Measurements from ENCODE around the gene TMEM181.
A peak's percentile ranks its signal among the peaks of the same experiment; 100 is the strongest.
"Not testable (repeated sequence)": the region's sequence is repeated elsewhere in the genome, so short reads cannot be mapped to it uniquely, and the experiment has no call there.

TMEM181 gene, protein sequence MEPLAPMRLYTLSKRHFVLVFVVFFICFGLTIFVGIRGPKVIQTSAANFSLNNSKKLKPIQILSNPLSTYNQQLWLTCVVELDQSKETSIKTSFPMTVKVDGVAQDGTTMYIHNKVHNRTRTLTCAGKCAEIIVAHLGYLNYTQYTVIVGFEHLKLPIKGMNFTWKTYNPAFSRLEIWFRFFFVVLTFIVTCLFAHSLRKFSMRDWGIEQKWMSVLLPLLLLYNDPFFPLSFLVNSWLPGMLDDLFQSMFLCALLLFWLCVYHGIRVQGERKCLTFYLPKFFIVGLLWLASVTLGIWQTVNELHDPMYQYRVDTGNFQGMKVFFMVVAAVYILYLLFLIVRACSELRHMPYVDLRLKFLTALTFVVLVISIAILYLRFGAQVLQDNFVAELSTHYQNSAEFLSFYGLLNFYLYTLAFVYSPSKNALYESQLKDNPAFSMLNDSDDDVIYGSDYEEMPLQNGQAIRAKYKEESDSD

DNA sequence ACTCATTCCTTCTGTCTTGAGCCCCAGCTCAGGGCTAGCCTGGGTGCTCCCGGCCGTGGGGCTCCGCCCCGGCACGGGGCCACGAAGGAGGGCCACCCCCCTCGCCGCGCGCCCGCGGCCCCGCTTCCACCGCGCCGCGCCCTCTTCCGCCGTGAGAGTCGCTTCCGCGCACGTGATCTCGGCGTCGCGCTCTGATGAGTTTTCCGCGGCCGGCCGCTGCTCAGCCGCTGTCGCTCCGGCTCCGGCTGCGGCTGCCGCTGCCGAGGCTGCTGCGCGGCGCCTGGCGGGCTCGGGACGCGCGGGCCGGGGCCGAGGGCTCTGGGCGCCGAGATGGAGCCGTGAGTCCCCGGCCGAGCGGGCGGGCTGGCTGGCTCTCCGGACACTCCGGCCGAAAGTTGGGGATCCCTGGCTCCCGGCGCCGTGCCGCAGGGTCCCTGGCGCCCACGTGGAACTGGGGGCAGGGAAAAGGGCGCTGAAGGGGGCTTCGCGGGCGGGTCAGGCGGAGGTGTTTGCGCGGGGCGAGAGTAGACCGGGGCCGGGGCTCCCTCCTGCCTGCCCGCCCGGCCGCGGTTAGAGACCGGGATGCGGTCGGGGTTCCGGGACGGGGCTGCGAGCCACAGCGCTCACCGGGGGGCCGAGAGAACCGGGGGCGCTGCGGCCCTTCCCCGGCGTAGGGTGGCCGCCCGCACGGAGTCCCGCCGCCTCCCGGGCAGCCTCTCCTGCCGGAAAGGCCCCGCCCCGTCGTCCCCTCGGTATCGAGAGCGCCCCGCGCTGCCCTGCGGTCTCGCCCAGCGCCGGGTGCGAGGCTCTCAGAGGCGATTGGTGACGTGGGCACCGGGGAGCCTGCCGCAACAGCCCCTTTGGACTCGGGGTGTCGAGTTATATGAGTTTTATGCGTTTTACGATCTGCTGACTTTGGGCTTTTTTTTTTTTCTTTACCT lies at the start of gene TMEM181:
TSS of gene TMEM181 (plus strand) at position 197 of the 941 bp plus-strand sequence. CDS start at position 331, 134 bp downstream.
- DNase-seq = peak; percentile 91

DNA sequence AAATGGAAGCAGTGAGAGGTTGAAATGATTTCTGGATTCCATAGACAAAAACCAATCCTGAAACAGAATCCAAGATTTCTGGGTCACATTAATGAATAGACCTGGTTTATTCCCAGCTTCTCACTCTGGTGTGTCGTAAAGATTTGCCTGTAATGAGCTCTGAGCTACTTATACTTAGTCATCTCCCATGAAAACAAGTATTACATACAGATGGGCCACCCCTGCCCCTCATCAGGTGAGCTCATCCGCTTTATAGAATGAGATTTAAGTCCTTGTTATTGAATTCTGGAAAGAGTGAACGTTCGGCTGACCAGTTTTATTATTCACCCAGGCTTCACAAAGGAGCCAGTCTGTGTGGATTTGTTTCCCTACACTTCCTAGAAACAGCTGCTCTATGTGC lies 47.1 kb upstream of the TMEM181 start:
- no peak for DNase-seq

DNA sequence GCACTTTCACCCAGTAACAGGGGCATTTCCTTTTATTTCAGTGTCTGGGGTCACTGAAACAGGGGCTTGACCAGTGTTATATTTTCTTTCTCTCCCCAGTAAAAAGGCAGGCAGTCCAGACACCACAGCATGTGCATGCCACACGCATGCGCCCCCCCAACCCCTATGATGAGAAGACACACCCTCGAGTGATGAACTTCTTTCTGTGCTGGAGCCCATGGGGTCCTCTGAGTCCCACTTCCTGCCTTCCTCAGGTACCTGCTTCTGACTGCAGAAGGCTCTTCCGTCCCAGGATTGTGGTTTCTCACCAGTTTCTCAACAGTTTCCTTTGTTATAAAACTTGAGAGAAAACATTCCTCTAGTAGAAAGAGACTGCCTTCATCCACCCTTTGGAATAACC lies 45.7 kb upstream of the TMEM181 start:
- no peak for DNase-seq

DNA sequence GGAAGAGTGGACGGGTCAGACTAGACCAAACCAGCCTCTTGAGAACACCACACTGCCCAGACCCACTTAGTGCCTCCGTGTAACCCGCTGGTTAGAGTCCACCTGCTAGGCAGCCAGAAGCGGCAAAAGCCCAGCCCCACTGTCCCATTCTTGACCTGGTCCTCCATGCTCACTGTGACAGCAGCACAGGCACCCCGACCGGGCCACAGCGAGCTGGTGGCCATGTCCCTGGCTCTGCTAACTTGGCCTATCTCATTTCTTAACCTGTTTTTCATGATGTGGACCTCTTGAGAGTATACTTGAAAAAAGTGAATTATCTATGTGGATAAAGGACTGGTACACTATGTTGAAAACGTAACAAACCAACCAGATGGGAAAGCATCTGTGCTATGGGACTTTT lies 44.9 kb upstream of the TMEM181 start:
- no peak for DNase-seq

DNA sequence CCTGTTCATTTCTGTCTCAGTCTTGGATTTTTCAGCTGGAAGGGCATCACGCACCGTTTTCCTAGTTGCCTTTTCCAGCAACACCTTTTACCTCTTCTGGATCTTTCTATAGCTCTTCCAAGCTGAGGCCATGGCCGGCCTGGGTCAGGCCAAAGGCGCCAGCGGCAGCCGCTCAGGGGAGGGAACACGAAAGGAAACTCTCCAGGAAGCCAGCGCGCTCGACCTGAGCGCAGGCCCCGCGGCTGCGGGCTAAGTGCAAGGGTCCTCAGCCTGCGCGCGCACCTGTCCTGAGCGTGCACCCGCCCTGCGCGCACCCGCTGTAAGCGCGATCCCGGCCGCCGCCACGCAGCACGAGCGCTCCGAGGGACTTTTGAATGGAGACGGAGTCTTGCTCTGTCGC lies 43.8 kb upstream of the TMEM181 start:
- no peak for DNase-seq

DNA sequence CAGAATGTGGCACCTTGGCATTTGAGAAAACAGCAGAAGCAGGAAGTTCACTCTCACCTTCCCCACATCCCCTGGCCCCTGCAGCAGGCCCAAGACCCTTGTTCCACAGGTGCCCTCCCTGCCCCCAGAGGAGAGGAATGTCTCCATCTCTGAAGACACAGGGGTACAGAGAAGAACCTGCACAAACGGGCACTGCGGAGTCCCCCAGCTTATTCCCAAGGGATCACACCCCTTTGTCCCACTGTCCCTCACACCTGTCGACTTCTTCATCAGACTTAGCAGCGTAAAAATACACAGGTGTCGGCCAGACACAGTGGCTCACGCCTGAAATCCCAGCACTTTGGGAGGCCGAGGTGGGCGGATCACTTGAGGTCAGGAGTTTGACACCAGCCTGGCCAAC lies 42.9 kb upstream of the TMEM181 start:
- DNase-seq = no peak

DNA sequence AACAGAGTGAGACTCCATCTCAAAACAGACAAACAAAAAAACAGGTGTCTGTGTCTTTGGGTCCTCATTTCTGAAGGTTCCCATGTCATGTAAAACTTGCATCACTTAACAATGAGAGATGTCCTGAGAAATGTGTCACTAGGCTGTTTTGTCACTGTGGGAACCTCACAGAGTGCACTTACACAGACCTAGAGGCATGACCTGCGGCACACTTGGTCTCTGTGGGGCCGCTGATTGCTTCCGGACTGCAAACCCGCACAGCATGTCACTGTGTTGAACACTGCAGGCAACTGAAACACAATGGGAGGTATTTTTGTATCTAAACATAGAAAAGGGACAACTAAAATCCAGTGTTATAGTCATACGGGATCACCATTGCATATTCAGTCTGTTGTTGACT lies 42.3 kb upstream of the TMEM181 start:
- no peak for DNase-seq

DNA sequence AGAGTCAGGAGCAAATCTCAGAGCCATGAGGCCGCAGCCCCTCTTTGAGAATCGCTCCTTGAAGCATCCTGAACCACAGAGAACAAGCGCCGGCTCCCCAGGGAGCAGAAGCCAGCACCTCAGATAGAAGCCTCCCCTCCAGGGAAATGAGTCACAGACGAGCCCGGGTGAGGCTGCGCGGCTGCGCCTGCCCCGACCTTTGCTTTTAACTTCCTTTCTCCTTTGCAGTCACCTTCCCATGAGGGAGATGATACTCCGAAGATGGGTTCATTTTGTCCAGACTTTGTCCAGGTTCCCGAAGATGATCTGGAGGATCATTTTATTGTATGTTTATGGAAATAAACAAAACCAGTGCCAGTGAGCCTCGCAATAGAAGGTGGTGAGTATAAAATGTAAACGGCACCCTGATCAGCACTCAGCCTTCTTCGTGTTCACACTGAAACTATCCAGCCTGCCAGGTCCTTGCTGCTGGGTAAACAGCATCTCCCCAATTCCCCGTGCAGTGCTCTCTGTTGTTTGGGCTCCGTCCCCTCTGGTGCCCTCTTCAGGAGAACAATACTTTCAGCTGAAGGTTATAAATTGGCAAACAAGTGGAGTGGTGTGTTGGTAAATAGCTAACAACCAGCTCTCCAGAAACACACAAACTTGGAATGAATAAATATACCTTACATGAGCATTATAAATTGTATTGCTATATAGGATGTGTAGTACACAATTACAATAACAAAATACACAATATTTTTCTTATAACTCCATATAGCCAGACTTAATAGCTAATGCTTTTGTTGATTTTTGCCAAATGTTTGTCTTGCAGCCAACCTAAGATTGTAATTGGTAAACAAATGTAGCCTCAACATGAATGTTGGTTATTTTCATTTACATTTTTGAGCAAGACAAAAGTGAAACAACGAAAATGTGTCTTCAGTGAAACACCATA lies 41.4 kb upstream of the TMEM181 start:
- peak; percentile 80 for DNase-seq

DNA sequence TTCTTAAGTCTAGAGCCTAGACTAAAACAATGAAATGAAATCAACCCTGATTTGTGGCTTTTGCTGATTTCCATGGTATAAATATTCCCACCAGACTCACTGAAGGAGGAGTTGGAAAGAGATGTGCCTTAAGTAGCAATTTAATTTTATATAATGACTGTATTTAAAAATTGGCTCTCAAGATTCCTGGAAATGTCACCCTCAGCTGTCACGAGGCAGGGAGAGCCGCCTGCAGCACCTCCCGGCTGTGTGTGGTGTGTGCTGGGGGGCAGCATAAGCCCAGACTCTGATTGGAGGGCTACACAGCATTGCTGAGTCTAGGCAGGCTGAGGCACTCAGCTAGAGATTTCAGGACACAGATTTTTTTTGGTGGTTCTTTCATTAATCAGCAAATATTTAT lies 40.6 kb upstream of the TMEM181 start:
- DNase-seq = no peak

DNA sequence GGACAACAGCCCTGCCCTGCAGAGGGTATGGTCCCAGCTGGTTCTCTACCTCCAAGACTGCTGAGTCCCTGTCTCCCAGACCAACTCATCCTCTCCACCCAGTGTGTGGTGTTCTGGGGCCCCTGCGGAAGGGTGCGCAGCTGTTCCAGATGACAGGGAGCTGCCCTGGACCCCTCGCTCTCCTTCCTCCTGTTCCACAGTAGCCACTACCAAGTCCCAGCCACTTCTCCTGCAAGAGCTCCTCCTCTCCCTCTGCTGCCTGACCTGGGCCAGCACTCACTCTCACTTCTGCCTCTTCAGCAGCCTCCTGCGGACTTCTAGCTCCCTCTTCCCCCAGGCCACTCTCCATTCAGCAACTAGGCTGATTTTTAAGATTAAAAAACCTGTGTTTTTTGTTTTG lies 40.1 kb upstream of the TMEM181 start:
- DNase-seq = no peak

DNA sequence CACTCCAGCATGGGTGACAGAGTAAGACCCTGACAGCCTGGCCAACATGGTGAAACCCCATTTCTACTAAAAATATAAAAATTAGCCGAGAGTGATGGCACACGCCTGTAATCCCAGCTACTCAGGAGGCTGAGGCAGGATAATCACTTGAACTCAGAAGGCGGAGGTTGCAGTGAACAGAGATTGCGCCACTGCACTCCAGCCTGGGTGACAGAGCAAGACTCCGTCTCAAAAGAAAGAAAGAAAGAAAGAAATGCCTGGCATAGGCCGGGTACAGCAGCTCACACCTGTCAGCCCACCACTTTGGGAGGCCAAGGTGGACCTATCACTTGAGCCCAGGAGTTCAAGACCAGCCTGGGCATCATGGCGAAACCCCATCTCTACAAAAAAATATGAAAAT lies 38.9 kb upstream of the TMEM181 start:
- not testable (repeated sequence) for DNase-seq

DNA sequence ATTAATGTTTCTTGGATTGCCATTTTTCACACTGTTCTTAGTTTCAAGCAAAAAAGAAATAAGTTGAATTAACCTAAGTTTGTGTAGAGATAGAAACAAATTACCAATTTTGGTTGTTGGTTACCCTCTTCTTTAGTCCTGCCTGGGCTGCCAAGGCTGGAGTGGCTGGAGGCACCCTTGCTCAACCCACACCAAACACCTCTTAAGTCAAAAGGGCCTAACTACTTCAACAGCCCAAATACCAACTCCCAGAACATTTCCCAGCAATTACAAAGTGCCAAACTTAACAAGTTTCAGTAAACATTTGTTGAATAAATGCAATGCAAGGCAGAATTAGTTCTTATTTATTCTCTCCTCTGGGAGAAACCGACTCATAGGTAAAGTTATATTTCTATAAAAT lies 38.1 kb upstream of the TMEM181 start:
- no peak for DNase-seq

DNA sequence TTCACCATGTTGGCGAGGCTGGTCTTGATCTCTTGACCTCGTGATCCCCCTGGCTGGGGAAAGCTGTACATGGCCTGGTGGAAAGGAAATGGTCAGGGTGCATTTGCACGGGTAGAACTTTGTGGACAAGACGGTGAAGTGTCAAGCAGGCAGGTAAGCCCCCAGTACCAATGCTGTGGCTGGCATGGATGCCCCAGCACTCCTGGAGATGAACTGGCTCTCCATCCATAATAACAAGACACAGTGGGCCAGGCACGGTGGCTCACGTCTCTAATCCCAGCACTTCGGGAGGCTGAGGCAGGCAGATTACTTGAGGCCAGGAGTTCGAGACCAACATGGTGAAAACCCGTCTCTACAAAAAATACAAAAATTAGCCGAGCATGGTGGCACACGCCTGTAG lies 37.3 kb upstream of the TMEM181 start:
- no peak for DNase-seq

DNA sequence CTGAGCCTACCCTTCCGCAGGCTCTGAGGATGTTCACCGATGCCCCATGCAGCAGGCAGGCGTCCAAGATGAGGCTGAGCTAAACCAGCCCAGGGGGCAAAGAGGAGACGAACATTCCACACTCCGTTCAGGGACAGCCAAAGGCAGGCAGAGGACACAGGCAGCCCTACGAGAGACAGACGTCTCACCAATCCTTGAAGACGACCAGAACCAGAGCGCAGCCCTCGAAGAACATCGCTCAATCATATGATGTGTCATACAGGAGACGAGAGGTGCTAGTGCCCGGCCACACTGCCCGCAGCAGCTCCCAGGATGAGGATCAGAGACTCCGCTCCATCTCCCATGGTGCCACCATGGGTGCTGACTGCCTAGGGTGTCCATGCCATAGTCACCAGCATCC lies 35.6 kb upstream of the TMEM181 start:
- DNase-seq = no peak

DNA sequence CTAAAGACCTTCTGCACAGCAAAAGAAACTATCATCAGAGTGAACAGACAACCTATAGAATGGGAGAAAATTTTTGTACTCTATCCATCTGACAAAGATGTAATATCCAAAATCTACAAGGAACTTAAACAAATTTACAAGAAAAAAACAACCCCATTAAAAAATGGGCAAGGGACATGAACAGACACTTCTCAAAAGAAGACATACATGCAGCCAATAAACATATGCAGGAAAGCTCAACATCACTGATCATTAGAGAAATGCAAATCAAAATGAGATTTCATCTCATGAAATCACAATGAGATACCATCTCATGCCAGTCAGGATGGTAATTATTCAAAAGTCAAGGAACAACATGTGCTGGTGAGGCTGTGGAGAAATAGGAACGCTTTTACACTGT lies 32.0 kb upstream of the TMEM181 start:
- DNase-seq = not testable (repeated sequence)

DNA sequence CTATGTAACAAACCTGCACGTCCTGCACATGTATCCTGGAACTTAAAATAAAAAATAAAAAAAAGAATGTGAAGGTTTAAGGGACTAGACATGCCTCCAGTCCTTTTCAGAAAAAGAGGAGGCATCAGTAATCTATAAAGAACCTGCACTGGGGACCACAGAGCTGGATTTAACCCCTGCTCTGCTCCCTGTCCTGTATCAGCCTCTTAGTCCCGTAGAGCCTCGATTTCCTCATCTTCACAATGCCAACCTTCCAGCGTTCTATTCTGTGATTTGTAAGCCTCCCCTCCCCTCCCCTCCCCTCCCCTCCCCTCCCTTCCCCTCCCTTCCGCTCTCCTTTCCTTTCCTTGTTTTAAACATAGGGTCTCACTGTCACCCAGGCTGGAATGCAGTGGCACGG lies 31.1 kb upstream of the TMEM181 start:
- no peak for DNase-seq

DNA sequence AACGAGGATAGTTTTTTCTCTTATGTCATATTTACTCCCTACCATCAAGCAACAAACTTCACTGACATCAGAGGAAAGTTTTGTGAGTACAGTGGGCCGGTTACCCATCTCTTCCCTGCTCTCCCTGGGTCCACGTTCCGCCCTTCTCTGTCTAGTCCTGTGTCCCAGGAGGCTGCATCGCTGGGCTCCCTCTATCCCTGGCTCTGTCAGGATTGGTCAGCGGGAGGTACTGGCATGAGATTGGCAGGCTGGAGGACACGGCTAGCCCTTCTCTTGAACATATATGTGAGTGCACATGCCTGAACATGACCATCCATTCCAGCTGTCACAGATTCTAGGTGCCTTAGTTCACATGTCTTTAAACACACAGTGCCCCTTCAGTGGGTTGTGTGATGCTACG lies 30.3 kb upstream of the TMEM181 start:
- no peak for DNase-seq

DNA sequence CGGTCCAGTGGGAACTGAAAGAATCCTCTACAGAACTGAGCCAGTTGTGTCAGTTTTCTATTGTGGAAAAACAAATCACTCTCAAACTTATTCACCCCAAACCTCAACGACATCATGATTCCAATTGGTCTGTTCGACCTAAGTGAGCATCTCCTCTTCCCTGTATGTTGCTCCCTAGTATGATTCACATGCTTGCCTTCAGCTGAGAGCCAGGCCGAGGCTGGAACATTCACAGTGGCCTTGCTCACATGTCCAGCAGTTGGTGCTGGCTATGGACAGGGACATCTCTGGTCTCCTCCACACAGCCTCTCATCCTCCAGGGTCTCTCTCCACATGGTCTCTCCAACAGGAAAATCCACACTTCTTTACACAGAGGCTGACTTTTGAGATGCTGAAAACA lies 28.3 kb upstream of the TMEM181 start:
- no peak for DNase-seq

DNA sequence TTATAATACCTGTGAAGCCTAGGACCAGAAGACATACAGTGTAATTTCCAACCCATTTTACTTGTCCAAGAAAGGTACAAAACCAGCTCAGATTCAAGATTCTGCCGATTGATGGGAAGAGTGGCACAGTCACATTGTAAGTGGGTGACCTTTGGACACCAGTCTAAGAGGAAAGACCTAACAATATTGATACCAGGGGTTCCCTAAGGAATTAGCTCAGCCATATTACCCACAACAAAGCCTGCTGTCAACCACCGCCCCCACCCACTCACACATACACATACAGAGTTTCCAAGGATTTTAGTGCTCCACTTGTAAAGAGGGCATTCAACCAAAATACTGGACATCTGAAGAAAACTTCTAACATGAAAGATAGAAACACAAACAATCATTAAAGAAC lies 27.9 kb upstream of the TMEM181 start:
- no peak for DNase-seq

DNA sequence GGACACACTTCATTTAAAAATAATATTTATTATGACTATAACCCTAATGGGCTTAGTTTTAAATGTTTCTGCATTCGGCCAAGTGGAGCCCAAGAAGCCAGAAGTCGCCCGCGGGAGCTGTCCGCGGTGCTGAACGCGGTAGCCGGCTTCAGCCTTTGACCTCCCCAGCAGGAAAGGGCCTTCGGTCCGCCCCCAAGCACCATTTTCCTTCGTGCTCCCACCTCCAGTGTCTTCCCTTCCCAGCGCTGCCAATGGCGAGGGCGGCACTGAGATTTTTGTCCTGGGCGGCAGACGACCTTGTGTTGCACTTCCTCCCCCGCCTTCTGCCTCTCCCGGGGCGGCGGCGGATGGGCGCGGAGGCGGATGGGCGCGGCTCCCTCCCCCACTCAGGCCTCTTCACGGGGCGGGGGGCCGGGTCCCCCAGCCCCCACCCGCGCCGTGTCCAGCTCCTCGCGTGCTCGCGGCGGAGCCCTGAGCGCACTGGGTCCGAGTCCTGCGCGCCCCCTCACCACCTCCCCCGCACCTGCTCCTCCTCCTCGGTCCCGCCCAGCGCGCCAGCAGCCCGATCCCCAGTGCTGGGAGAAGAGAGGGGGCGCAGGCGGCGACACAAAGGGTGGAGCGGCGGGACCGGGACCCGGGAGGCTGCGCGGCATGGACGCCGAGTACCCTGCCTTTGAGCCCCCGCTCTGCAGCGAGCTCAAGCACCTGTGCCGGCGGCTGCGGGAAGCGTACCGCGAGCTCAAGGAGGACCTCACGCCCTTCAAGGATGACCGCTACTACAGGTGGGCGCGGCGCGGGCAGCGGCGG lies 23.6 kb upstream of the TMEM181 start:
- peak; percentile 66 for DNase-seq

DNA sequence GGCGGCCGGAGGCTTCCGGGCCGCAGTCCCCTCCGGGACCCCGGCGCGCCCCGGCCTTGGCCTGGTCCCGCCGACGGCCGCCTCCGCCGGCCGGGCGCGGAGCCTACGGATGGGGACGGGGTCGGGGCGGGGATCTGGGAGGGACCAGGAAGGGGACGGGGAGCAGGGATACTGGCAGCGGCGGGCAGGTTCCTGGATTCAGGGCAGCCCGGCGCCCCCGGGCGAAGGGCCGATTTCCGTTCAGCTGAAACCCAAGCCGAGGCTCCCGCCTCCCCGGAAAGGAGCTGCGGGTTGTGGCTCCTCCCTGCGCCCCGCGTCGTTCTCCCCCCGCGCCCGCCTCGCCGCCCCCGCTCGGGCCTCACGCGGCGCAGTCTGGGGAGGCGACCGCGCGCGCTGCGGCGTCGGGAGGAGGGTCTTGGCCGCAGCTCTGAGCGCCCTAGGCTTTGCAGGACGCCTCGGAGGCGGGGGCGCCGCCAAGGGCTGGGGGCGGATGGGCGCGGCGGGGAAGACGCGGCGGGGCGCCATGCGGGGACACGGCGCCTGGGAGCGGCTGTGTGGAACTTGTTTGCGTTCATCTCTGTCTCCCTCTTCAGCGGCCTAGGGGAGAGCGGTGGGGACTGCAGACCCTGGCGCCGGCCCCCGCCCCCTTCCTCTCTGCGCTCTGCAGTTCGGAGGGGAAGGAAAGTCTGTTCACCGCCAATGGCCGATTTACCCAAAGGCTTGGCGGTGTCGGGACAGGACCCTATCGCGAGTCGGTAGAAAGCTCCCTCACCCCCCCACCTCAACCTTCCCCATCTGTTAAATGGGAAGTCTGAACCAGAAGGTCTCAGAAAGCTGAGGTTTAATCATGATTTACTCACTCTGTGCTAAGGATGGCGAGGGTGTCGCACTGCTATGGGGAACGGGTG lies 22.7 kb upstream of the TMEM181 start:
- DNase-seq = no peak
